H1 (cell line): ENCODE measurements around the gene PLK3. TPM values are rescaled to one million over a fixed set of nuclear protein-coding genes. Genes with fewer than 3 reads are reported as not detected.

Source experiments
- GABPA ChIP-seq: IDR thresholded peaks from 2 replicates; pipeline ENCODE4 v1.6.1; 2011; ENCODE audit warnings: mild to moderate bottlenecking, low read length, moderate library complexity, borderline replicate concordance; ENCODE audit not compliant: insufficient read depth
- HDAC6 ChIP-seq: IDR thresholded peaks from one replicate; pipeline ENCODE4 v1.7.1; 2012; ENCODE audit warnings: low read depth, mild to moderate bottlenecking, inconsistent platforms, low read length, moderate library complexity
- JUND ChIP-seq: IDR thresholded peaks from 2 replicates; pipeline ENCODE4 v1.6.1; 2011; ENCODE audit warnings: mild to moderate bottlenecking, improper control_type of control experiment, low read length
- NRF1 ChIP-seq: IDR thresholded peaks from 2 replicates; pipeline ENCODE4 v1.6.1; 2011; ENCODE audit warnings: mild to moderate bottlenecking, low read depth, low read length, improper control_type of control experiment
- RBBP5 ChIP-seq: IDR thresholded peaks from 2 replicates; pipeline ENCODE4 v1.7.1; 2012; ENCODE audit warnings: low read depth, mild to moderate bottlenecking, inconsistent platforms, low read length, moderate library complexity, borderline replicate concordance
- SIRT6 ChIP-seq: IDR thresholded peaks from one replicate; pipeline ENCODE4 v1.7.1; 2012; ENCODE audit warnings: low read length, inconsistent platforms
- polyA plus RNA-seq, 7 experiments: library from polyadenylated mRNA; depleted of rRNA in 3 of 7; stranded (reverse) in 5 of 7; unstranded in 2 of 7; fragments of >200 nt in 5 of 7; fragments of 200-250 nt in 2 of 7; gene quantifications; 1 replicate in 5 of 7; 2 replicates in 1 of 7; 4 replicates in 1 of 7; pipeline versions ENCODE4 v1.2.1 to v1.2.3, GENCODE V29; 2011 to 2013; ENCODE audit warnings: missing spikeins in 2 of 7, mixed read lengths in 2 of 7
- total RNA-seq: library from RNA; stranded (reverse); fragmentation: NEBNext Ultra II Directional; extraction: Animal tissue kit (Norgen Biotek cat#: 25700); gene quantifications from 2 replicates; pipeline ENCODE4 v1.2.1, GENCODE V29; 2021
- TF ChIP-seq, protein P1 (sequence below): fragments of 300-600 bp; sonication (generic); IDR thresholded peaks from 2 replicates; pipeline ENCODE4 v1.7.1; 2012; ENCODE audit warnings: low read length, moderate library complexity, mild to moderate bottlenecking, inconsistent platforms; ENCODE audit not compliant: insufficient replicate concordance
- TF ChIP-seq, protein P2 (sequence below), 3 experiments: IDR thresholded peaks; 1 replicate in 2 of 3; 2 replicates in 1 of 3; pipeline versions ENCODE4 v1.5.1 to v1.6.1; 2011; ENCODE audit warnings: low read length in 3 of 3, mild to moderate bottlenecking in 3 of 3, inconsistent platforms in 2 of 3, low read depth in 1 of 3, moderate library complexity in 1 of 3; ENCODE audit not compliant: insufficient read depth in 1 of 3; ENCODE audit errors: control extremely low read depth in 1 of 3

PLK3 gene
- total and polyA plus RNA-seq, 2 of the 8 experiments (the other 6 are each of a cell fraction or from before 2014, with no cell fraction given), result 7.9 to 12.3 TPM

DNA sequence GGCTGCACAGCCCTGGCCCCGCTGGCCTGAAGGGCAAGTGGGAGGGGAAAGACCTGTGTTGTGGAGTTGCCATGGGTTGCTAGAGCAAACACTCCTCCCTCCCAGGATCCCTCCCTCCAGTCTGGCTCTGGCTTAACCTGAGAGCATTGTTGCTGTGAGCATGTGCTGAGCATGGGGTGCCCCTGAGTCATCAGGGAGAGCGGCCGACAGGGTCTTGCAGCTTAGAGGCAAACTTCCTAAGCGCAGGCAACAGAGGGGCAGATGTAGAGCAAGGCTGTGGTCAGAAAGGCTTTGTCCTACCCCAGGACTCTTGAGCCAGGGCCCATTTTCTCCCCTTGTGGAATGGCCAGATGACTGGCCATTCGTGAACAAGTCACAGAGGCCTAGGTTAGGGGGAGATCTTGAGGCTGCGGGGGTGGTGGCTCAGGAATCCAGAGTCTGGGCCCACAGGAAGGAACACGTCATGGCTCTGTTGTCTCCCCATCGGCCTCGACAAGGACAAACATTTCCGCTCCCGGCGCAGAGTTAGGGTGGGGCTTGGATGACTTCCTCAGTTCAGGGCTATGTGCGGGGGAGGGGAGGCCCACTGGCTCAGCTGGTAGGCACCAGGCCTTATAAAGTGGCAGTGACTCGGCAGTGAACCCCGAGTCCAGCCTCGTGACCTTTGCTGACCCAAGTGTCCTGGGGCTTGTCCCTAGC is 7.3 kb downstream of the PLK3 start (continued):
- TF ChIP-seq, protein P1, sequence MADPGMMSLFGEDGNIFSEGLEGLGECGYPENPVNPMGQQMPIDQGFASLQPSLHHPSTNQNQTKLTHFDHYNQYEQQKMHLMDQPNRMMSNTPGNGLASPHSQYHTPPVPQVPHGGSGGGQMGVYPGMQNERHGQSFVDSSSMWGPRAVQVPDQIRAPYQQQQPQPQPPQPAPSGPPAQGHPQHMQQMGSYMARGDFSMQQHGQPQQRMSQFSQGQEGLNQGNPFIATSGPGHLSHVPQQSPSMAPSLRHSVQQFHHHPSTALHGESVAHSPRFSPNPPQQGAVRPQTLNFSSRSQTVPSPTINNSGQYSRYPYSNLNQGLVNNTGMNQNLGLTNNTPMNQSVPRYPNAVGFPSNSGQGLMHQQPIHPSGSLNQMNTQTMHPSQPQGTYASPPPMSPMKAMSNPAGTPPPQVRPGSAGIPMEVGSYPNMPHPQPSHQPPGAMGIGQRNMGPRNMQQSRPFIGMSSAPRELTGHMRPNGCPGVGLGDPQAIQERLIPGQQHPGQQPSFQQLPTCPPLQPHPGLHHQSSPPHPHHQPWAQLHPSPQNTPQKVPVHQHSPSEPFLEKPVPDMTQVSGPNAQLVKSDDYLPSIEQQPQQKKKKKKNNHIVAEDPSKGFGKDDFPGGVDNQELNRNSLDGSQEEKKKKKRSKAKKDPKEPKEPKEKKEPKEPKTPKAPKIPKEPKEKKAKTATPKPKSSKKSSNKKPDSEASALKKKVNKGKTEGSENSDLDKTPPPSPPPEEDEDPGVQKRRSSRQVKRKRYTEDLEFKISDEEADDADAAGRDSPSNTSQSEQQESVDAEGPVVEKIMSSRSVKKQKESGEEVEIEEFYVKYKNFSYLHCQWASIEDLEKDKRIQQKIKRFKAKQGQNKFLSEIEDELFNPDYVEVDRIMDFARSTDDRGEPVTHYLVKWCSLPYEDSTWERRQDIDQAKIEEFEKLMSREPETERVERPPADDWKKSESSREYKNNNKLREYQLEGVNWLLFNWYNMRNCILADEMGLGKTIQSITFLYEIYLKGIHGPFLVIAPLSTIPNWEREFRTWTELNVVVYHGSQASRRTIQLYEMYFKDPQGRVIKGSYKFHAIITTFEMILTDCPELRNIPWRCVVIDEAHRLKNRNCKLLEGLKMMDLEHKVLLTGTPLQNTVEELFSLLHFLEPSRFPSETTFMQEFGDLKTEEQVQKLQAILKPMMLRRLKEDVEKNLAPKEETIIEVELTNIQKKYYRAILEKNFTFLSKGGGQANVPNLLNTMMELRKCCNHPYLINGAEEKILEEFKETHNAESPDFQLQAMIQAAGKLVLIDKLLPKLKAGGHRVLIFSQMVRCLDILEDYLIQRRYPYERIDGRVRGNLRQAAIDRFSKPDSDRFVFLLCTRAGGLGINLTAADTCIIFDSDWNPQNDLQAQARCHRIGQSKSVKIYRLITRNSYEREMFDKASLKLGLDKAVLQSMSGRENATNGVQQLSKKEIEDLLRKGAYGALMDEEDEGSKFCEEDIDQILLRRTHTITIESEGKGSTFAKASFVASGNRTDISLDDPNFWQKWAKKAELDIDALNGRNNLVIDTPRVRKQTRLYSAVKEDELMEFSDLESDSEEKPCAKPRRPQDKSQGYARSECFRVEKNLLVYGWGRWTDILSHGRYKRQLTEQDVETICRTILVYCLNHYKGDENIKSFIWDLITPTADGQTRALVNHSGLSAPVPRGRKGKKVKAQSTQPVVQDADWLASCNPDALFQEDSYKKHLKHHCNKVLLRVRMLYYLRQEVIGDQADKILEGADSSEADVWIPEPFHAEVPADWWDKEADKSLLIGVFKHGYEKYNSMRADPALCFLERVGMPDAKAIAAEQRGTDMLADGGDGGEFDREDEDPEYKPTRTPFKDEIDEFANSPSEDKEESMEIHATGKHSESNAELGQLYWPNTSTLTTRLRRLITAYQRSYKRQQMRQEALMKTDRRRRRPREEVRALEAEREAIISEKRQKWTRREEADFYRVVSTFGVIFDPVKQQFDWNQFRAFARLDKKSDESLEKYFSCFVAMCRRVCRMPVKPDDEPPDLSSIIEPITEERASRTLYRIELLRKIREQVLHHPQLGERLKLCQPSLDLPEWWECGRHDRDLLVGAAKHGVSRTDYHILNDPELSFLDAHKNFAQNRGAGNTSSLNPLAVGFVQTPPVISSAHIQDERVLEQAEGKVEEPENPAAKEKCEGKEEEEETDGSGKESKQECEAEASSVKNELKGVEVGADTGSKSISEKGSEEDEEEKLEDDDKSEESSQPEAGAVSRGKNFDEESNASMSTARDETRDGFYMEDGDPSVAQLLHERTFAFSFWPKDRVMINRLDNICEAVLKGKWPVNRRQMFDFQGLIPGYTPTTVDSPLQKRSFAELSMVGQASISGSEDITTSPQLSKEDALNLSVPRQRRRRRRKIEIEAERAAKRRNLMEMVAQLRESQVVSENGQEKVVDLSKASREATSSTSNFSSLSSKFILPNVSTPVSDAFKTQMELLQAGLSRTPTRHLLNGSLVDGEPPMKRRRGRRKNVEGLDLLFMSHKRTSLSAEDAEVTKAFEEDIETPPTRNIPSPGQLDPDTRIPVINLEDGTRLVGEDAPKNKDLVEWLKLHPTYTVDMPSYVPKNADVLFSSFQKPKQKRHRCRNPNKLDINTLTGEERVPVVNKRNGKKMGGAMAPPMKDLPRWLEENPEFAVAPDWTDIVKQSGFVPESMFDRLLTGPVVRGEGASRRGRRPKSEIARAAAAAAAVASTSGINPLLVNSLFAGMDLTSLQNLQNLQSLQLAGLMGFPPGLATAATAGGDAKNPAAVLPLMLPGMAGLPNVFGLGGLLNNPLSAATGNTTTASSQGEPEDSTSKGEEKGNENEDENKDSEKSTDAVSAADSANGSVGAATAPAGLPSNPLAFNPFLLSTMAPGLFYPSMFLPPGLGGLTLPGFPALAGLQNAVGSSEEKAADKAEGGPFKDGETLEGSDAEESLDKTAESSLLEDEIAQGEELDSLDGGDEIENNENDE, result no peak
- TF ChIP-seq GABPA (no peak), NRF1 (no peak), JUND (peak; percentile 73; the same call in 1 of the 2 replicates), SIRT6 (no peak), HDAC6 (no peak), RBBP5 (0 out of 2 replicates have a peak, but pooled peaks have one; percentile 76)
- TF ChIP-seq, protein P2, sequence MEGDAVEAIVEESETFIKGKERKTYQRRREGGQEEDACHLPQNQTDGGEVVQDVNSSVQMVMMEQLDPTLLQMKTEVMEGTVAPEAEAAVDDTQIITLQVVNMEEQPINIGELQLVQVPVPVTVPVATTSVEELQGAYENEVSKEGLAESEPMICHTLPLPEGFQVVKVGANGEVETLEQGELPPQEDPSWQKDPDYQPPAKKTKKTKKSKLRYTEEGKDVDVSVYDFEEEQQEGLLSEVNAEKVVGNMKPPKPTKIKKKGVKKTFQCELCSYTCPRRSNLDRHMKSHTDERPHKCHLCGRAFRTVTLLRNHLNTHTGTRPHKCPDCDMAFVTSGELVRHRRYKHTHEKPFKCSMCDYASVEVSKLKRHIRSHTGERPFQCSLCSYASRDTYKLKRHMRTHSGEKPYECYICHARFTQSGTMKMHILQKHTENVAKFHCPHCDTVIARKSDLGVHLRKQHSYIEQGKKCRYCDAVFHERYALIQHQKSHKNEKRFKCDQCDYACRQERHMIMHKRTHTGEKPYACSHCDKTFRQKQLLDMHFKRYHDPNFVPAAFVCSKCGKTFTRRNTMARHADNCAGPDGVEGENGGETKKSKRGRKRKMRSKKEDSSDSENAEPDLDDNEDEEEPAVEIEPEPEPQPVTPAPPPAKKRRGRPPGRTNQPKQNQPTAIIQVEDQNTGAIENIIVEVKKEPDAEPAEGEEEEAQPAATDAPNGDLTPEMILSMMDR (IDR thresholded peaks at IDR 0.05; ENCODE audit: control extremely low read depth in 1 of 3, insufficient read depth in 1 of 3, low read depth in 1 of 3, low read length in 3 of 3), result no peak
